Adrenal gland (tissue), 12 donors: ENCODE results near the gene RPL41. TPM values are rescaled to one million over a fixed set of nuclear protein-coding genes. Genes with fewer than 3 reads are reported as not detected.

Source experiments
- DNase-seq, 7 donors: peaks; one replicate each; pipeline ENCODE4 v3.0.0-alpha.2; 2019 to 2020
- H3K27ac ChIP-seq, 5 donors: fragments of 200-600 bp; sonication (generic) in 4 of 5; 1 replicate in 3 of 5; 2 replicates in 2 of 5; pipeline versions ENCODE4 v1.5.1 to v1.8.0; 2016 to 2020; ENCODE audit warnings: mild to moderate bottlenecking in 1 of 5
- H3K27me3 ChIP-seq: fragments of 200-600 bp; 2 replicates; pipeline ENCODE4 v1.8.0; 2021
- H3K36me3 ChIP-seq, 2 donors: fragments of 200-600 bp; replicated peaks in 1 of 2; 1 replicate in 1 of 2; 2 replicates in 1 of 2; pipeline versions ENCODE4 v1.5.1 to v1.8.0; 2018 to 2022
- H3K4me1 ChIP-seq, 2 donors: fragments of 200-600 bp; replicated peaks in 1 of 2; 1 replicate in 1 of 2; 2 replicates in 1 of 2; pipeline versions ENCODE4 v1.5.1 to v1.8.0; 2018 to 2021
- H3K4me3 ChIP-seq, 4 donors: fragments of 200-600 bp; sonication (generic) in 3 of 4; one replicate each; pipeline ENCODE4 v1.5.1; 2016 to 2018
- H3K9me3 ChIP-seq, 3 donors: fragments of 200-600 bp; sonication (generic) in 1 of 3; replicated peaks in 1 of 3; 1 replicate in 2 of 3; 2 replicates in 1 of 3; pipeline versions ENCODE4 v1.5.1 to v1.8.0; 2016 to 2021
- POLR2A ChIP-seq, 2 donors: fragments of 450-650 bp; IDR thresholded peaks; one replicate each; pipeline ENCODE4 v1.6.1; 2017; ENCODE audit warnings: antibody characterized with exemption in 2 of 2, mild to moderate bottlenecking in 2 of 2, moderate library complexity in 1 of 2
- WGBS, 4 donors: extraction: QIAGEN DNeasy Blood & Tissue Kit in 2 of 4; methylation state at CpG; one replicate each; pipeline versions ENCODE4 v1.1.5 to v1.1.7; 2013 to 2017; 5-methylcytosine and 5-hydroxymethylcytosine counted together
- intact Hi-C, 2 donors: fragments of 100-400 bp; cut with DNase I; formaldehyde crosslinking; loops; one replicate each; pipeline versions ENCODE4 v1.14.1 to v1.15.0; 2022 to 2023
- polyA plus RNA-seq, 3 donors: library from polyadenylated mRNA; stranded (reverse); fragments of 200-250 nt in 2 of 3; fragments of 350-450 nt in 1 of 3; fragmentation: Illumina TruSeq in 1 of 3; extraction: RNeasy Lipid Tissue Mini Kit (QIAGEN cat#74804) in 1 of 3; gene quantifications; one replicate each; pipeline ENCODE4 v1.2.3, GENCODE V29; 2013 to 2014
- total RNA-seq, 9 donors: library from RNA; depleted of rRNA in 4 of 9; stranded (reverse); fragments of >200 nt in 4 of 9; fragments of 120-200 nt in 1 of 9; fragmentation: NEBNext Ultra II Directional in 1 of 9; extraction: Animal tissue kit (Norgen Biotek cat#: 25700) in 1 of 9; gene quantifications; one replicate each; pipeline versions ENCODE4 v1.1.0 to v1.2.4, GENCODE V29; 2013 to 2023
- TF ChIP-seq, protein P1 (sequence below), 6 experiments: fragments of 450-650 bp in 4 of 6; fragments of 200-600 bp in 2 of 6; sonication (generic) in 1 of 6; IDR thresholded peaks; 1 replicate in 5 of 6; 2 replicates in 1 of 6; pipeline versions ENCODE4 v1.5.1 to v1.8.0; 2016 to 2021; ENCODE audit warnings: antibody characterized with exemption in 6 of 6, mild to moderate bottlenecking in 2 of 6, moderate library complexity in 1 of 6
- donor health status: healthy with polysubstance abuse.
- donor health status: Bipolar disorder and iron deficiency.
- donor health status: DM: yes; HTN: yes; CAD: no.
- donor health status: DM: no; HTN: no; CAD: no.
- donor health status: DM: no; HTN: no; CAD: no.
- donor health status: DM: yes; HTN: yes; CAD: no.

The RPL41 gene
- total and polyA plus RNA-seq, 12 donors = 1,635 to 6,204 (median 3,125) TPM

GRCh38 chr12:56086608-56087007 is 29.8 kb upstream of the RPL41 start:
- Histone ChIP-seq H3K27ac (no peak overlapping the region), H3K36me3 (no peaks in the 10 kb centered on the region), H3K9me3 (no peaks in the 10 kb centered on the region), H3K4me3 (no peak overlapping the region), H3K27me3 (no peaks in the 10 kb centered on the region), H3K4me1 (no peaks in the 10 kb centered on the region)
- 82 to 90% (median 83%) methylated on average over 6 of the region's 6 CpGs for WGBS, 4 donors
- no peak for DNase-seq
- TF ChIP-seq, protein P1, sequence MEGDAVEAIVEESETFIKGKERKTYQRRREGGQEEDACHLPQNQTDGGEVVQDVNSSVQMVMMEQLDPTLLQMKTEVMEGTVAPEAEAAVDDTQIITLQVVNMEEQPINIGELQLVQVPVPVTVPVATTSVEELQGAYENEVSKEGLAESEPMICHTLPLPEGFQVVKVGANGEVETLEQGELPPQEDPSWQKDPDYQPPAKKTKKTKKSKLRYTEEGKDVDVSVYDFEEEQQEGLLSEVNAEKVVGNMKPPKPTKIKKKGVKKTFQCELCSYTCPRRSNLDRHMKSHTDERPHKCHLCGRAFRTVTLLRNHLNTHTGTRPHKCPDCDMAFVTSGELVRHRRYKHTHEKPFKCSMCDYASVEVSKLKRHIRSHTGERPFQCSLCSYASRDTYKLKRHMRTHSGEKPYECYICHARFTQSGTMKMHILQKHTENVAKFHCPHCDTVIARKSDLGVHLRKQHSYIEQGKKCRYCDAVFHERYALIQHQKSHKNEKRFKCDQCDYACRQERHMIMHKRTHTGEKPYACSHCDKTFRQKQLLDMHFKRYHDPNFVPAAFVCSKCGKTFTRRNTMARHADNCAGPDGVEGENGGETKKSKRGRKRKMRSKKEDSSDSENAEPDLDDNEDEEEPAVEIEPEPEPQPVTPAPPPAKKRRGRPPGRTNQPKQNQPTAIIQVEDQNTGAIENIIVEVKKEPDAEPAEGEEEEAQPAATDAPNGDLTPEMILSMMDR (IDR thresholded peaks at IDR 0.05) = no peak
- TF ChIP-seq POLR2A (IDR thresholded peaks at IDR 0.05) = no peak
- intact Hi-C loops = no loop called here

GRCh38 chr12:56087220-56087619 is 29.2 kb upstream of the RPL41 start:
- peak; percentile 29 to 85 (median 60) for DNase-seq
- Histone ChIP-seq H3K4me1 (no peaks in the 10 kb centered on the region), H3K4me3 (no peak overlapping the region), H3K9me3 (no peaks in the 10 kb centered on the region), H3K27ac (no peak overlapping the region), H3K36me3 (no peaks in the 10 kb centered on the region), H3K27me3 (no peaks in the 10 kb centered on the region)
- intact Hi-C loops = no loop called here
- WGBS, 4 donors = 67 to 84% (median 80%) methylated on average over 3 to 6 of the region's 6 CpGs
- TF ChIP-seq, protein P1 (IDR thresholded peaks at IDR 0.05) = no peak
- no peak for TF ChIP-seq POLR2A (IDR thresholded peaks at IDR 0.05)

DNA sequence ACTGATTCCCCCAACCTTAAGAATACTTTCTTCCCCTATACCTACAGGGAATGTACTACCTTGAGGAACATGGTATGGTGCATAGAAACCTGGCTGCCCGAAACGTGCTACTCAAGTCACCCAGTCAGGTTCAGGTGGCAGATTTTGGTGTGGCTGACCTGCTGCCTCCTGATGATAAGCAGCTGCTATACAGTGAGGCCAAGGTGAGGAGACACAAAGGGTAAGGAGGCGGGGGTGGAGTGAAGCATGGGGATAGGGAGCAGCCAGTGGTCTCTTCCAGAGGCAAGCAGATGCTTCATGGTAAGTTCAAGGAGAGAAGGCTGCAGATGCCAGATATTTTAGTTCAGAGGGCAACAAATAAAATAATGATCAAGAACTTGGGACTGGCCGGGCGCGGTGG is 18.7 kb upstream of the RPL41 start:
- 85 to 91% (median 90%) methylated on average over 6 of the region's 6 CpGs for WGBS, 4 donors
- Histone ChIP-seq H3K36me3 (no peaks in the 10 kb centered on the region), H3K9me3 (no peaks in the 10 kb centered on the region), H3K4me1 (no peaks in the 10 kb centered on the region), H3K4me3 (no peak overlapping the region), H3K27ac (no peak overlapping the region), H3K27me3 (no peaks in the 10 kb centered on the region)
- TF ChIP-seq, protein P1 (IDR thresholded peaks at IDR 0.05) = no peak
- no peak for DNase-seq
- intact Hi-C loops = no loop called here

GRCh38 chr12:56098592-56098991 is 17.8 kb upstream of the RPL41 start:
- WGBS, 4 donors = 62 to 80% (median 76%) methylated on average over 3 of the region's 3 CpGs
- no peaks in the 10 kb centered on the region for H3K36me3 ChIP-seq

More at GRCh38 chr12:56098592-56098991, 17.8 kb upstream of the RPL41 start:
- no peak for DNase-seq
- Histone ChIP-seq H3K4me1 (peaks cover 0 to 3% of the 10 kb centered on the region in 2 donors), H3K9me3 (no peaks in the 10 kb centered on the region), H3K27ac (no peak overlapping the region), H3K4me3 (no peak overlapping the region), H3K27me3 (no peaks in the 10 kb centered on the region)
- intact Hi-C loops = no loop called here
- TF ChIP-seq, protein P1 (IDR thresholded peaks at IDR 0.05) = no peak
- TF ChIP-seq POLR2A (IDR thresholded peaks at IDR 0.05) = no peak
